HG03565 (cell line): Measurements from ENCODE around the gene TTYH1.

Experiments used
- ATAC-seq: cut with Tn5 transposase; IDR thresholded peaks from one replicate; pipeline ENCODE4 v1.9.1; 2021; ENCODE audit warnings: mild to moderate bottlenecking, moderate library complexity; ENCODE audit not compliant: unreplicated experiment

The TTYH1 gene

GRCh38 chr19:54473892-54474372, 58.7 kb downstream of the TTYH1 start:
- no peak for ATAC-seq

DNA sequence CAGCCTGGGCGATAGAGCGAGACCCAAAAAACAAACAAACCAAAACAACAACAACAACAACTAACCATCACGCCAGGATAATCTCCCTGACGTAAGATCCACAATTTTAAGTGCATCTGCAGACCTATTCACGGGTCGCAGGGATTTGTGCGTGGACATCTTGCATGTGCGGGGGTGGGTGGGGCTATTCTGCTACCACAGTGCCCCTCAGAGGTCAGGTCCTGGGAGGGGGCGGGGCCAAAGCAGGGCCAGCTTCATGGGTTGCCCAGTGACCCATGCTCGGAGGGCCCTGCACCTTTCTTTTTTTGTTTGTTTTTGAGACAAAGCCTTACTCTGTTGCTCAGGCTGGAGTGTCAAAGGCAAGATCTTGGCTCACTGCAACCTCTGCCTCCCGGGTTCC, 60.4 kb downstream of the TTYH1 start:
- ATAC-seq, result no peak

DNA sequence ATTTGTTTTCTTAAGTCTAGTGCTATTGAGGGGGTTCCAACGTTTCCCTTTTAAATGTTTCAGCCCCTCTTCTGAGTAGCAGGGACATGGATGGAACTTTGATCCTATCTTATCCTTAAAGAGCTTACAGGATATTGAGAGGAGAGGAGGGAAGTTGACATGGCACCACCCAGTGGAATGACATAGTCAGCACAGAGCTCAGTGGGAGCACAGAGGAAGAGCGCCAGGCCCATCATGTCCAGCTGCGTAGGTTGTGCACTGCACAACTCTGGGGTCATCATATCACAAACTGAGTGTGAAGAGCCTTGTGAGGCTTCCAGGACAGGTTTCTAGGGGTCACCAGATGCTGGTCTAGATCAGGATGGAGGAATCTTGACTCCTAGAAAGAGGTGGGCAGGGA, 62.4 kb downstream of the TTYH1 start:
- no peak for ATAC-seq

GRCh38 chr19:54478677-54479266, 63.5 kb downstream of the TTYH1 start:
- ATAC-seq, result no peak

GRCh38 chr19:54480051-54480450, 64.8 kb downstream of the TTYH1 start:
- no peak for ATAC-seq

GRCh38 chr19:54481326-54481930, 66.2 kb downstream of the TTYH1 start:
- no peak for ATAC-seq

DNA sequence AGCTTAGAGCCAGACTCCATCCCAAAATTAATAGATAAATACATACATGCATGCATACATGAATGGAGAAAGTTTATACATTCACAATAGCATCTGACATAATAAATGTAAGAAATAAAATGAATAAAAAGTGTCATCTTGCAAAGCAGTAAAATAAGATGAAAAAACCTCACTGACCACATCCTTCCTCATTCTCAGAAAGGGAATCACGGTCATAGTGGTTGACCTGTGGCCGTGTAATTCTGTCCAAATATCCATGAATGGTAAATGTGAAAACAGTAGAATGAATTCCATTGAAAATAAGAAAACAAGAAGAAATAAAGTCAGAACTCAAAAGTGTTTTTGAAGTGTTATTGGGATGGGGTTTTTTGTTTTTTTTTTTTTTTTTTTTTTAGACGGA, 67.6 kb downstream of the TTYH1 start:
- no peak for ATAC-seq

DNA sequence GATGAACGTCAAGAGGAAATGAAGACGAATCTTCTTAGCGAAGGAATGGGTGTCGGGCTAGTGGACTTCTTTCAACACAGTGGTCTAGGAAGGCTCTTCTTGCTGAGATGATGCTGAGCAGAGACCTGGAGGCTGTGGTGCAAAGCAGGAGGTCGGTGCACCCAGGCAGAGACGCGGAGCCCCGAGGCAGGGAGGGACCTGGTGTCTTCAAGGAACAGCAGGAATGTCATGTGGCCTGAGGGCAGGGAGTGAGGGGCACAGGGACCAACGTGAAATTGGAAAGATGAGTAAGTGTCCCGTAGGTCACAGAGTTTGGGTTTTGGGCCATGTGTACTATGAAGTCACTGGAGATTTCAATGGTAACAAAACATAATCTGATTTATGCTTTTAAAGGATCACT, 69.2 kb downstream of the TTYH1 start:
- no peak for ATAC-seq

DNA sequence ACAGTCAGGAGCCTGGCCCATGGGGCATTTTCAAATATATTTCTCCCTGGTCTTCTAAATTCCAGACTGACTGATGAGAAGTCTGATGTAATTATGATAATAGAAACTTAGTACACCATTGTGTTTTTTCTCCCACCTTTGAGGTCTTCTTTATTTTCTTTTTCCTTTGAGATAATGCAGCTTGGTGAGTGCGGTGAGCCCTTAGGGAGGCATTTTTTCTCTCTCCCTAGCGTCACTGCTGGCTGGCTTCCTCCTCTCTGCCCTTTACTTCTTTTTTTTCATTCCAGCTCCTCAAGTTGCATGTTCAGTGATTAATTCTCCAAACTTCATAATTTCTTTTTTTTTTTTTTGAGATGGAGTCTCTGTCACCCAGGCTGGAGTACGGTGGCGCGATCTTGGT, 70.6 kb downstream of the TTYH1 start:
- ATAC-seq, result no peak
